SU-DHL-6 (cell line): ENCODE results near the gene C12orf43.

Experiments
- EZH2phosphoT487 ChIP-seq: fragments of 200-600 bp; sonication (generic), shearing (Covaris generic); conservative IDR thresholded peaks from 2 replicates; pipeline ENCODE4 v1.6.1; 2018; ENCODE audit warnings: mild to moderate bottlenecking, antibody characterized with exemption, low read length, moderate library complexity, mixed read lengths
- TF ChIP-seq, protein P1 (sequence below): fragments of 200-600 bp; sonication (generic); IDR thresholded peaks from one replicate; pipeline ENCODE4 v1.5.1; 2017; ENCODE audit warnings: antibody characterized with exemption, mild to moderate bottlenecking, low read length, moderate library complexity; ENCODE audit not compliant: insufficient read depth, poor library complexity, severe bottlenecking

DNA sequence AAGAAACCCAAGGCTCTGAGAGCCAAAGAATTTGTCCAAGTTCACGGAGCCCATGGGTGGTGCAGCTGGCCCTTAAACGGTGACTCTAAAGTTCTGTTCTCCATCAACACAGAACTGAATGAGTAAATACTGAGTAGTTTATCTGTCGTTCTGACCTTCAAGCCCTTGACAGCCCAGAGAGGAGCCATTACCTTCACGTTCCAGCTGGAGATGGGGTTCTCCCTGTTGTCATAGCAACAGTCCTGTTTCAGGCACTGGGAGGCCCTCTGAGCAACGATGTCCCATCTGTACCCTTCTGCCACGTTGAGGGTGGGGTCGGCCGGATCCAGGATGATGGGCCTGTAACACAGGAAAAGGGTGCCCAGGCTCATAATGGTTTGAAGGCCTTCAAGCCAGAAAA is 7.5 kb upstream of the C12orf43 start:
- TF ChIP-seq, protein P1, sequence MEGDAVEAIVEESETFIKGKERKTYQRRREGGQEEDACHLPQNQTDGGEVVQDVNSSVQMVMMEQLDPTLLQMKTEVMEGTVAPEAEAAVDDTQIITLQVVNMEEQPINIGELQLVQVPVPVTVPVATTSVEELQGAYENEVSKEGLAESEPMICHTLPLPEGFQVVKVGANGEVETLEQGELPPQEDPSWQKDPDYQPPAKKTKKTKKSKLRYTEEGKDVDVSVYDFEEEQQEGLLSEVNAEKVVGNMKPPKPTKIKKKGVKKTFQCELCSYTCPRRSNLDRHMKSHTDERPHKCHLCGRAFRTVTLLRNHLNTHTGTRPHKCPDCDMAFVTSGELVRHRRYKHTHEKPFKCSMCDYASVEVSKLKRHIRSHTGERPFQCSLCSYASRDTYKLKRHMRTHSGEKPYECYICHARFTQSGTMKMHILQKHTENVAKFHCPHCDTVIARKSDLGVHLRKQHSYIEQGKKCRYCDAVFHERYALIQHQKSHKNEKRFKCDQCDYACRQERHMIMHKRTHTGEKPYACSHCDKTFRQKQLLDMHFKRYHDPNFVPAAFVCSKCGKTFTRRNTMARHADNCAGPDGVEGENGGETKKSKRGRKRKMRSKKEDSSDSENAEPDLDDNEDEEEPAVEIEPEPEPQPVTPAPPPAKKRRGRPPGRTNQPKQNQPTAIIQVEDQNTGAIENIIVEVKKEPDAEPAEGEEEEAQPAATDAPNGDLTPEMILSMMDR, result no peak
- no peak for TF ChIP-seq EZH2phosphoT487
